ENCODE measurements around the gene CACNA2D3.
A peak's percentile ranks its signal among the peaks of the same experiment; 100 is the strongest.

CACNA2D3 gene

GRCh38 chr3:55009372-55009771 is 887.0 kb downstream of the CACNA2D3 start:
- no peak for DNase-seq (ENCODE audit: low read depth)

DNA sequence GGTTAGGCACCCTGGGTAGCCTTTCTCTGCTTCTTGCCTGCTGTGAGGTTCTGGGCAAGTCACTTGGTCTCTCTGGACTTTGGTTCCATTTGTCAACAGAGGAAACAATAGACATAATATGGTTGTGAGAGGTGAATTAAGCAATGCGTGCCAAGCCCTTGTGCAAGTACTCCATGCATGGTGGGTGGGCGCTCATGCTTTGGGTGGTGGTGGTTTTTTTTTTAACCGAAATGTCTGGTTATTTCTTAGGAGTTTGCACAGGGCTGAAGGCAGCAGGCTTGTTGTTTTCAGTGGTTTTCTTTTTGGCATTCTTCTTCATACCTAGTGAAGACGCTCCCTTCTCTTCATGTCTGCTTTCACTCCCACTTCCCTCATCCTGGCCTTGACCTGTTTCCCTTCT is 889.7 kb downstream of the CACNA2D3 start:
- no peak for DNase-seq (ENCODE audit: low read depth)

DNA sequence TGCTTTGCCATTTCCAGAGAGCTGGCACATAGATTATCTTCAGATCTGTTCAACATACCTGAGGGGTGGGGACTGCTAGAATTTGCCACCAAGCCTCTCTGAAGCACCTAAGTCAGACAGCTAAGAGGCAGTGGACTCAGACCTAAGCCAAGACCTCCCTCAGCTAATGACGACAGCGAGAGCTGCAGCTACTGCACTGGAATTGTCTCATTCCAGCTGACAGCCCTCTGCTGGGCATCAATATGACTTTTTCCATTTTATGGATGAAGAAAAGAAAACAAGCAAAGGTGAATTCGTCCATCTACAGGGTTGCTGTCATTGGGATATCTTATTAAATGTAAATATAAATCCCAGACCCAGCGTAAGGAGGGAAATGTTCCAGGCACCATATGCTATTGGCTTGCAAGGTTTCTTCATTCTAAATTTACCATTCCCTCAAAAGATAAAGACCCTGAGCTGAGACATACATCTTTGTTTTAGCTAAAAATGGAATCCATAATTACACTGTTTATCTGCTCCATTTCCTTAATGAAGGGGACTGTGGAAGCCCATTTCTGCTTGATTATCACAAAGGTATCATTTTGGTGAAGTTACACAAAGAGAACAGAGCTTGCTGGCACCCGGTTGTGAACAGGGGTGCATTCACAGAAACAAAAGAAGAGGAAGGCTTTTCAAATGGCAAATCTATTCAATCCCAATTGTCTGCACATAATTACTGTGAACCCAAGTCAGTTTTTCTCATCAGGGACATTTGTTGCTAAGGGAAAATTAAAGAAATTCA is 891.0 kb downstream of the CACNA2D3 start:
- DNase-seq (ENCODE audit: low read depth) = no peak

DNA sequence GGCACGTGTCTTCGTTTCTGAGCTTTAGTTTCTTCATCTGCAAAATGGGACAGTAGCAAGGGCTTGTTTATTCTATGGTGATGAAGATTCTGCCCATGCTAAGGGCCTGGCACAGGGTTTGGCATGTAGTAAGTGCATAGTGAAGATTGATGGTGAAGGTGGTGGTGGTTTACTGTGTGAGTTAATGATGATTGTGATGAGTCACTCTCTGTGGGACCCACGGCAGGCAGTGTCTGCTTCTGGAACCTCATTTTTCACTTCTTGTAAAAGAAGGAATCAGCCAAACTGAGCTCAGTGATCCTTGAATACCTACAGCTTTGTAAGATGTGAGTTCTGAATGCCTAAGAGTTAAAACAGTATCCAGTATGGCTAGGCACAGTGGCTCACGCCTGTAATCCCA is 891.7 kb downstream of the CACNA2D3 start:
- DNase-seq (ENCODE audit: low read depth) = no peak

- DNase-seq (ENCODE audit: low read depth) = no peak
Observed at GRCh38 chr3:55014906-55015305, 892.6 kb downstream of the CACNA2D3 start.

- no peak for DNase-seq (ENCODE audit: low read depth)
Observed at GRCh38 chr3:55017876-55018275, 895.5 kb downstream of the CACNA2D3 start.

DNA sequence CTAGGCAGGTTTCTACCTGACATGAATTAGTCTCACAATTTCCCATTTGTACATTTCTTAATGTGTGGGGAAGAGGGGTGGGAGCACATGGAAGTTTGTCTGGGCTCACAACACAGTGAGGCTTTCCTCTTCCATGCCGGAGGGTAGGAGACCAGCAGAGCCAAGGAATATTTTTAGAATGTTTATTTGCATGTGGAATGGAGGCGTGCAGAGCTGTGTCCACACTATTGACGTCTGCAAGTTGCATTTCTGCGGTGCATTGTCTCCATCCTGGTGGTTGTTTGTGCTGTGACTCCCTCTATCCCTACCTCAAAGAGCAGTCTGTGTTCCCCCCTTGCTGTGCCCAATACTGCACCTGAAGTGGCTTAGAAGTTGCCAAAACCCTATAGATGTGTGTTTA is 908.6 kb downstream of the CACNA2D3 start:
- DNase-seq (ENCODE audit: low read depth) = no peak

DNA sequence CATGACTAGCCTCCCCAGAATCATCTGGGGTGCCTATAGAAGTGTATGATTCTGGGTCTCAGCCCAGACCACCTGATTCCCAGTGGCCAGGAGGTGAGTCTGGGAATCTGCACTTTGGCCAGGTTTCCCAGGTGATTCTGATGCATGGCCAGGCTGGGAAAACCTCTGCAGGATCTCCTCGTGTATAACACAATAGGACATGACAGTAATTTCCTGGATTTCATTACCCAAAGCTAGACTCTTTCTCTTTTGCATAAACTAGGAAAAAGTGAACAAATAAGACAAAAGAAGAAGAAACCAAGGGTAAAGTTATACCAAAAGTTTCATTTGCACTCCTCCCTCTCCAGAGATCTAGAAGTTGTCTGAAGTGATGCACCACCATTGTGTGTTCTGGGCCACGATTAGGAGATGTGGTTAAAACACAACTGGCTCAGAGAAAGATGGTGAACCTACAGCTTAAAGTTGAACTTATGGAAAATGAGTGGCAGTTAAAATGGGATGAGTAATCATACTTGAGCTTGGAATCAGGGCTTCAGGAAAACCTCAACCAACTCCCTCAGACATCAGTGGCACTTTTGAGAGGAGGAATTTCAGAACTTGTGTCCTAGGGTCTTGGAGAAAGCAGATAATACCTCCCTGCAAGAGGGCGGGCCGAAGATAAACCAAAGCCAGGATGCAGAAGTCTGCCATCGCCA is 914.7 kb downstream of the CACNA2D3 start:
- no peak for DNase-seq (ENCODE audit: low read depth)

GRCh38 chr3:55042591-55042990 is 920.2 kb downstream of the CACNA2D3 start:
- no peak for DNase-seq (ENCODE audit: low read depth)

- no peak for DNase-seq (ENCODE audit: low read depth)
Observed at GRCh38 chr3:55044486-55044885, 922.1 kb downstream of the CACNA2D3 start.

GRCh38 chr3:55059027-55059629 is 936.8 kb downstream of the CACNA2D3 start:
- peak; percentile 16 for DNase-seq (ENCODE audit: low read depth)

GRCh38 chr3:55060896-55061719 is 938.8 kb downstream of the CACNA2D3 start:
- DNase-seq (ENCODE audit: low read depth) = no peak

- DNase-seq (ENCODE audit: low read depth) = no peak
Observed at GRCh38 chr3:55061720-55062034, 939.3 kb downstream of the CACNA2D3 start.

DNA sequence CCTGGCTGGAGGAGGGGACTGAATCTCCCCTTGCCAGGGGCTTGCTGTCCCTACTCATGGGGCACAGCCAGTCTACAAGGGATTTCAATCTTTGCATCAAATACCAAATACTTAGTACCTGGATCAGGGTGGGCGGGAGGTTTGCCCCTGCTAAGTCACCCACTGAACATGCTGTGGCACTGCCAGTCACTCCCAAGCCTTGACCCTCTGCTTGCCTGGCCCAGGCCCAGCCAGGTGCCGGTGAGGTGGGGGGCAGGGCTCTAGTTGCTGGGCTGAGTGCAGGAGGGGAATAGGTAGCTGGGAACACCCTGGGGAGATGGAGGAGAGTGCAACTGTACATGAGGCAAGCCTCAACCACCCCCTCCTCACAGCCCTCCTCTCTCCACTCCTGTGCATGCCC is 941.8 kb downstream of the CACNA2D3 start:
- no peak for DNase-seq (ENCODE audit: low read depth)

GRCh38 chr3:55065331-55065730 is 943.0 kb downstream of the CACNA2D3 start:
- no peak for DNase-seq (ENCODE audit: low read depth)

- DNase-seq (ENCODE audit: low read depth) = no peak
Observed at GRCh38 chr3:55066551-55067047, 944.2 kb downstream of the CACNA2D3 start.

GRCh38 chr3:55069950-55070349 is 947.6 kb downstream of the CACNA2D3 start:
- DNase-seq (ENCODE audit: low read depth) = no peak

DNA sequence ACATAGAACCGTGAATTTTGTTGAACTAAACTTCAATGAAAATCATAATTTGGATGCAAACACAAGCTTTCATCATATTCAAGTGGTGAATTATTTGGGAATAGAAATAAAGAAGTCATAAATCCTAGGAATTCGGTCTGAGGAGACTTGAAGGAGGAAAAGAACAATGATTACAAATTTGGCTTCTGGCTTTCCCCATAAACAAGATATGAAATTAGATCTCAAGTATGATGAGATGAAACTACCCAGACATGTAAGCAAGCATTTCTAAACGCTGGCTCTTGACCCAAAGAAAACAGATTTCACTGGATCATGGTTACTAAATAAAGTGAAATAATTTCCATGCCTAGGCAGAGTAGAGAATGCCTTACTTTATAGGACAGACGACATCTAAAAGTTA is 952.4 kb downstream of the CACNA2D3 start:
- no peak for DNase-seq (ENCODE audit: low read depth)

DNA sequence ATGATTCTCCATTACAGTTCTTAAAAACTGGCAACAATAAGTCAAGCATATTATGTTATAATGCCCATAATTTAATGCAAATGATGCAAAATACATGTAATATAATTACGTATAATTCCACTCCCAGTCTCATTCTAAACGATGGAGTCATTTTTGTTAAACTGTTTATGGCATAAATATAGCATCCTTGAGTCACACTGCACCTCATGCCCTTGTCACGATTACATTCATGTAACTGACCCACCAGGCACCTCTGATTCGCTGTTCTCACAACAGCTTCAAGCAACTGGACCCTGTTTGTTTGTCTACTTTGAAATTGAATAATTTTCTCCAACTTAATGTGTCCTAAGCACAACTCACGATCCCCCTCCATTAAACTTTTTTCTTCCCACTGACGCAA is 953.5 kb downstream of the CACNA2D3 start:
- no peak for DNase-seq (ENCODE audit: low read depth)

- no peak for DNase-seq (ENCODE audit: low read depth)
Observed at GRCh38 chr3:55077726-55078125, 955.4 kb downstream of the CACNA2D3 start.

DNA sequence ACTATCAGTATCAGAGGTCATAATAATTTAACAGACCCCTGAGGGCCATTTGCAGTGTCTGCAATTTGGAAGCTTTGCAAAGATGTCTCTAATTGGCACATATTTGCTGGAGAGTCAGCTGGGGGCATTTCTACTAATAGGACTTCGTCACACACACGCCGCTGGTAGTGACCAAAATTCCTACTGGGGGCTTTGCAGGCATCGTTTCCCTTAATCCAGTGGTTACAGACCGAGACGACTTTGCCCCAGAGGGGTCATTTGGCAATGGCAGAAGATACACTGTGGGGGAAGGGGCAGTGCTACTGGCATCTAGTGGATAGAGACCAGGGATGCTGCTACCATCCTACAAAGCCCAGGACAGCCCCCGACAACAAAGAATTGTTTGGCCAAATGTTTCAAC is 956.5 kb downstream of the CACNA2D3 start:
- DNase-seq (ENCODE audit: low read depth) = no peak

DNA sequence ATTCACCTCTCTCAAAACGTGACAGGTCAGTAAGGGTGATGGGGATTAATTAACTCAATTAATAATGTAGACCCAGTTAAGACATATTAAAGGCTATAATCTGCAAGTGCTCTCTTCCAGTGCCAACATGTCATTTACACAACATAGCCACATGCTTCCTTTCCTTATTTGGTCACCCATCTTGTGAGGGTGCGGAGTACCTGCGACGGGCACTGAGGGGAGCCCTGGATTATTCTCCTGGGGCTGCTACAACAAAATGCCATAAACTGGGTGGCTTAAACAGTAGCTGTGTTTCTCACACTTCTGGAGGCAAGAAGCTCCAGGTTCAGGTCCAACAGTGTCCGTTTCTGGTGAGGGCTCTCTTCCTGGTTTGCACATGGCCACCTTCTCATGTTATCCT is 962.9 kb downstream of the CACNA2D3 start:
- no peak for DNase-seq (ENCODE audit: low read depth)
